Ishikawa (cell line): ENCODE measurements around the gene TNFSF12.

Source experiments
- EP300 ChIP-seq: IDR thresholded peaks from 2 replicates; pipeline ENCODE4 v1.6.1; 2012; ENCODE audit warnings: borderline replicate concordance
- TAF1 ChIP-seq: IDR thresholded peaks from 2 replicates; pipeline ENCODE4 v1.6.1; 2012; ENCODE audit warnings: low read depth, mild to moderate bottlenecking
- YY1 ChIP-seq: IDR thresholded peaks from 2 replicates; pipeline ENCODE4 v1.6.1; 2012; ENCODE audit warnings: low read depth

DNA sequence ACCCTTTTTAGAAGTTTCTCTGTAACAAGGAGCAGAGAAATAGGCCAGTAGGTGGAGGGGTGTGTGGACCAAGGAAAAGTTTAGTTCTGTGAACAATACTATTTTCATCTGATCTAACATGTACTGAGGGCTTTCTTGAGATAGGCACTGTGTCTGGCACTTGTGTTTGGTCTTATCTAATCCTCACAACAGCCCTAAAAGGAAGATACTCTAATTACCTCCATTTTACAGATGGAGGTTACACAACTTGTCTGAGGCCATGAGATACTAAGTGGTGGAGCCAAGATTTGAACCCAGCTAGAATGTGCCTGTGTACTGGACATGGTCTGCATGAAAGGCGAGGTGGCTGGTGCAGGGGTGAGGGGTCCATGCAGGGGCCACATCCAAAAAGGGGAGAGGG is 4.5 kb downstream of the TNFSF12 start:
- no peak for TF ChIP-seq EP300
- no peak for TF ChIP-seq TAF1
- no peak for TF ChIP-seq YY1
